CD1c-positive myeloid dendritic cell (primary cell): ENCODE results near the gene CFAP69.

Experiments used
- DNase-seq: peaks from one replicate; pipeline ENCODE4 v3.0.0-alpha.2; 2016; ENCODE audit errors: extremely low spot score

Gene CFAP69

GRCh38 chr7:90244909-90245851 is at the start of gene CFAP69:
Gene CFAP69 (plus strand): TSS chr7:90245174. CDS start chr7:90245425, 251 bp downstream.
- peak; percentile 89 for DNase-seq

GRCh38 chr7:90201500-90202195 is 43.3 kb upstream of the CFAP69 start:
- DNase-seq = no peak

- no peak for DNase-seq
Observed at GRCh38 chr7:90207956-90208355, 37.0 kb upstream of the CFAP69 start.

GRCh38 chr7:90209776-90210175 is 35.2 kb upstream of the CFAP69 start:
- no peak for DNase-seq

GRCh38 chr7:90210475-90210874 is 34.5 kb upstream of the CFAP69 start:
- DNase-seq = no peak

GRCh38 chr7:90210981-90211380 is 34.0 kb upstream of the CFAP69 start:
- no peak for DNase-seq

GRCh38 chr7:90211391-90212148 is 33.4 kb upstream of the CFAP69 start, which contains the start of gene STEAP2:
Gene STEAP2 (plus strand): TSS chr7:90211740. CDS start chr7:90225083, 13,343 bp downstream.
- DNase-seq = peak; percentile 64

- no peak for DNase-seq
Observed at GRCh38 chr7:90212149-90212495, 32.9 kb upstream of the CFAP69 start.

- no peak for DNase-seq
Observed at GRCh38 chr7:90213521-90213920, 31.5 kb upstream of the CFAP69 start.

- DNase-seq = no peak
Observed at GRCh38 chr7:90216080-90216674, 28.8 kb upstream of the CFAP69 start.

GRCh38 chr7:90216771-90217170 is 28.2 kb upstream of the CFAP69 start:
- DNase-seq = no peak

- DNase-seq = no peak
Observed at GRCh38 chr7:90222390-90222789, 22.6 kb upstream of the CFAP69 start.

GRCh38 chr7:90222811-90223725 is 21.9 kb upstream of the CFAP69 start:
- DNase-seq = no peak

- DNase-seq = no peak
Observed at GRCh38 chr7:90224195-90224594, 20.8 kb upstream of the CFAP69 start.

- no peak for DNase-seq
Observed at GRCh38 chr7:90225181-90225580, 19.8 kb upstream of the CFAP69 start.

- no peak for DNase-seq
Observed at GRCh38 chr7:90225601-90226000, 19.4 kb upstream of the CFAP69 start.

- no peak for DNase-seq
Observed at GRCh38 chr7:90227259-90227658, 17.7 kb upstream of the CFAP69 start.

GRCh38 chr7:90229682-90230081 is 15.3 kb upstream of the CFAP69 start:
- DNase-seq = no peak

- no peak for DNase-seq
Observed at GRCh38 chr7:90230834-90231233, 14.1 kb upstream of the CFAP69 start.

- DNase-seq = no peak
Observed at GRCh38 chr7:90231304-90231703, 13.7 kb upstream of the CFAP69 start.

- no peak for DNase-seq
Observed at GRCh38 chr7:90232430-90232829, 12.5 kb upstream of the CFAP69 start.
